ENCODE measurements around the gene CIZ1. TPM values are rescaled to one million over a fixed set of nuclear protein-coding genes. Genes with fewer than 3 reads are reported as not detected.

The CIZ1 gene
- total and polyA plus RNA-seq, 9 of the 15 experiments (the other 6 are each of a cell fraction or from before 2014, with no cell fraction given): 6.6 to 329 (median 87.8) TPM

DNA sequence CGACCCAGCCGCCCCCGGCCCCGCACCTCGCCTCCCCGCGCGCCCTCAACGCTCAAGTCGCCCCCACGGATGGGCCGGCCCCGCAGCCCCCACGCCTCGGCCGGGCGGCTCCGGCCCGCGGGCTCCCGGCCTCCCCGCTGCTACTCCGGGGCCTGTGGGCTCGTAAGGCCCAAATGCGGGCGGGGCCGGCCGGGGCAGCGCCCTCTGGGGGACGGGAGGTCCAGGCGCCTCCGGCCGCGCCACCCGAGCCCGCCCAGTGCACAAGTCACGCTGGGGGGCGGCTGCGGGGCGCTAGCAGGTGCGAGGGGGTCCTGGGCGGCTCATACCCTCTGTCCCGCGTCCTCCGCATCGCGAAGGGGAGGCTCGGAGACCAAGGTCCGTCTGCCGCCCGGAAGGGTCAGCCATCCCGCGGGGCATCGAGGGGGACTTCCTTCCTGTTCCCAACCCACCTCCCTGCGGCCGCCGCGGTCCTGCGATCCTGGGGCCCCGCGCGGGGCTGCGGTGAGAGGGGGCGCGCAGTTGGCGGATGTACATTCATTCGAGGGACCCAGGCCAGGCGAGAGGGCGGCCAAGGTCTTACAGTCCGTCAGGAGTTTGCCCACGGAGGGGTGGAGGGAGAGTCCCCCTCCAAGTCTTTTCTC lies at the start of gene CIZ1 (continued):
- TF ChIP-seq, protein P1, sequence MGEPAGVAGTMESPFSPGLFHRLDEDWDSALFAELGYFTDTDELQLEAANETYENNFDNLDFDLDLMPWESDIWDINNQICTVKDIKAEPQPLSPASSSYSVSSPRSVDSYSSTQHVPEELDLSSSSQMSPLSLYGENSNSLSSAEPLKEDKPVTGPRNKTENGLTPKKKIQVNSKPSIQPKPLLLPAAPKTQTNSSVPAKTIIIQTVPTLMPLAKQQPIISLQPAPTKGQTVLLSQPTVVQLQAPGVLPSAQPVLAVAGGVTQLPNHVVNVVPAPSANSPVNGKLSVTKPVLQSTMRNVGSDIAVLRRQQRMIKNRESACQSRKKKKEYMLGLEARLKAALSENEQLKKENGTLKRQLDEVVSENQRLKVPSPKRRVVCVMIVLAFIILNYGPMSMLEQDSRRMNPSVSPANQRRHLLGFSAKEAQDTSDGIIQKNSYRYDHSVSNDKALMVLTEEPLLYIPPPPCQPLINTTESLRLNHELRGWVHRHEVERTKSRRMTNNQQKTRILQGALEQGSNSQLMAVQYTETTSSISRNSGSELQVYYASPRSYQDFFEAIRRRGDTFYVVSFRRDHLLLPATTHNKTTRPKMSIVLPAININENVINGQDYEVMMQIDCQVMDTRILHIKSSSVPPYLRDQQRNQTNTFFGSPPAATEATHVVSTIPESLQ (CRISPR knock-in tag; IDR thresholded peaks at IDR 0.05): no peak
- no peak for TF ChIP-seq ZNF717 (CRISPR knock-in tag; IDR thresholded peaks at IDR 0.05)
- peak; percentile 99 for TF ChIP-seq TAF1 (IDR thresholded peaks at IDR 0.05; ENCODE audit: control insufficient read depth, extremely low read depth, insufficient read depth, low read length, severe bottlenecking)
- TF ChIP-seq PYGO2 (tag; IDR thresholded peaks at IDR 0.05): no peak
- TF ChIP-seq ZNF77 (CRISPR knock-in tag; IDR thresholded peaks at IDR 0.05): peak; percentile 66; the same call in 1 of the 2 replicates
- no peak for TF ChIP-seq BCL6 (CRISPR knock-in tag; IDR thresholded peaks at IDR 0.05)
- no peak for TF ChIP-seq HDGF (IDR thresholded peaks at IDR 0.05)
- peak; percentile 85 for TF ChIP-seq SAP30 (IDR thresholded peaks at IDR 0.05; ENCODE audit: borderline replicate concordance, insufficient read depth, low read depth, low read length, poor library complexity, severe bottlenecking)
- peak in 1 of 2 experiments; percentile 49; a peak in 2 of 4 replicates for TF ChIP-seq TBL1XR1 (IDR thresholded peaks at IDR 0.05; ENCODE audit: low read length in 2 of 2)
- no peak for TF ChIP-seq BRCA1 (IDR thresholded peaks at IDR 0.05)
- no peak for TF ChIP-seq BRCA1 (CRISPR knock-in tag; IDR thresholded peaks at IDR 0.05)
- TF ChIP-seq SMARCC2 (IDR thresholded peaks at IDR 0.05; ENCODE audit: low read depth): no peak
- no peak for TF ChIP-seq NFE2 (IDR thresholded peaks at IDR 0.05; ENCODE audit: low read depth)
- TF ChIP-seq NBN (IDR thresholded peaks at IDR 0.05; ENCODE audit: low read depth): no peak
- peak; percentile 94 for TF ChIP-seq E2F3 (CRISPR knock-in tag; IDR thresholded peaks at IDR 0.05)
- TF ChIP-seq, protein P2, sequence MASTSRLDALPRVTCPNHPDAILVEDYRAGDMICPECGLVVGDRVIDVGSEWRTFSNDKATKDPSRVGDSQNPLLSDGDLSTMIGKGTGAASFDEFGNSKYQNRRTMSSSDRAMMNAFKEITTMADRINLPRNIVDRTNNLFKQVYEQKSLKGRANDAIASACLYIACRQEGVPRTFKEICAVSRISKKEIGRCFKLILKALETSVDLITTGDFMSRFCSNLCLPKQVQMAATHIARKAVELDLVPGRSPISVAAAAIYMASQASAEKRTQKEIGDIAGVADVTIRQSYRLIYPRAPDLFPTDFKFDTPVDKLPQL (IDR thresholded peaks at IDR 0.05; ENCODE audit: extremely low read depth, insufficient read length): no peak

All from K562 (cell line).